ENCODE data around the gene IL21R.
A peak's percentile ranks its signal among the peaks of the same experiment; 100 is the strongest.

The IL21R gene

DNA sequence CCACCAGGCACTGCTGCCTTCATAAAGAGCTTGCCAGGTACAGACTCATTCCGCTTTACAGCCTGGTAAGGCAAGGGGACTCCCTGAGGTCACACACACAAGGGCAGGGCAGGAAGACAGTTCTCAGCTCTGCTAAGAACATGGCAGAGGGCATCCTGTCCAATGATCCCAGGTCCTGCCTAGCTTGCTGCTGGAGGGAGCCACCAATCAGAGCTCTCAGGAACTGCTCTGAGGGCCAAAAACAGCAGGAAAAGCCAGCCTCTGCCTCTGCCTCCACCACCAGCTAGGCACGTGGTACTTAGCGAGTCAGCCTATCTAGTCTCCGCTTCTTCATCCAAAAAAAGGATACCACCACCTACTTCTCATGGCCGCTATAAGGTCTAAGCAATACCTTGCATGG is 81.7 kb downstream of the IL21R start:
- DNase-seq, result no peak

DNA sequence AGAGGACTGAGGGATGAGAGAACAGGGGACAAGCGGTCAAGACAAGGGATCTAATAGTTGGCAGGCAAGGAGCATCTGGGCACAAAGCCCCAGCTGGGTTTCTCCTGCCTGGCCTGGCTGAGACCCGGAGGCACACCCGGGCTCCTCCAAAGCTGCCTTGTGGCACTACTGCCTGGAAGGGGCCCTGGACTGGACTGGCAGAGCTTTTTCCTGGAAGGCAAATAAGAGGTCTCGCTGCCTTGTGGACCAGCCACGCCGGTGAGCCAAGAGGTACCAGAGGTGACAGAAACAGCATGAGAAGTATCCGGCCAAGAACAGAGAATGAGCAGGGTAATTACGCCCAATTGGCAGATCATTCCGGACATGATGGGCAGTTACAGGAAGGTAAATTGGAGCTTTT is 83.2 kb downstream of the IL21R start:
- DNase-seq, result no peak

DNA sequence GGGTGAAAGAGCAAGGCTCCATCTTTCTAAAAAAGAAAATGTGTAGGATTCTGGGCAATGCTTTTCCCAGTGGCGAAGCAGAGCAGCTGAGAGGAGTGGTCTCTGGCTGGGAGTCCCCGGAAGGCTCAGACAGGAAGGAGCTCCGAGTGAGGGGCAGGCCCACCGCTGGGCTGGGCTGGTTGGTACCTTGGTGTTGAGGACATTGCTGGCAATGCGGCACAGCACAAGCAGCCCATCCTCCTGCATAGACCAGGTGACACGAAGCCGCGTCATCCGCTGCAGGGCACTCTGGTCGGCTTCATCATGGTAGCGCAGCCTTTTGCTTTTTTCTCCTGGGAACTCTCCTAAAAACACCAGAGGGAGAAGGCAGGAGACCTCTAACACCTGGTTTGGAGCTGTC is 83.8 kb downstream of the IL21R start:
- DNase-seq, result no peak

DNA sequence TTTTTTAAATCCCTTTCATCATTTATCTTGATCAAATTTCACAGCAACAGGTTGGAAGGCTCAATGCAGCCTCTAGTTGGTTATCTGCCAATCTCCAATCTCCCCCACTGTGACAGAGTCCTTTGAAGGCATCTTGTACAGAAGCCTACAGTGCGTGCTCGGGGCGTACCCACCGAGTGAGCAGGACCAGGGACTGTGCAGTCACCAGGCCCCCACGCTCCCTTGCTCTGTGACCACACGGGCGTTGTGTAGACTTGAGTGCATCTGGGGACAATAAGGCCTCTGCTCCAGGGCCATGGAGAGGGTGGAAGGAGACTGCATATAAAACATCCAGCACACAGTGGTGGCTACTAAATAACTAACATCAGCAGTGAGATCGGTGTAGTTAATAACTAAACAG is 84.4 kb downstream of the IL21R start:
- no peak for DNase-seq

DNA sequence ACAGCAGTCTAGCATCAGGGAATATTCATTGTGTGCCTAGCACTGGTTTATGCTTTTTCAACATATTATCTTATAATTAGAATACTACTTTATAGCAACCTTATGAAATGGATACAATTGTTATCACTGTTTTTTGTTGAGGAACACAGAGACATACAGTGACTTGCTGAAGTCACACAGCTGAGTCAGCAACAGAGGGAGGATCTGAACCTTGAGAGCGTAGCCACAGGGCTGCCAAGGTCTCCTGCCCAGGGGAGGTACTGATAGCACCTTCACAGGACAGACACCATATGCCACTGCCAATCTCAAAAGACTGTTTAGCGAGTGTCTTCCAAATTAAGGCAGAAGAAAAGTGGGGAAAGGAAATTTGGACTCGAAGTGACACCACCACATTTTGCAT is 84.8 kb downstream of the IL21R start:
- DNase-seq, result no peak

DNA sequence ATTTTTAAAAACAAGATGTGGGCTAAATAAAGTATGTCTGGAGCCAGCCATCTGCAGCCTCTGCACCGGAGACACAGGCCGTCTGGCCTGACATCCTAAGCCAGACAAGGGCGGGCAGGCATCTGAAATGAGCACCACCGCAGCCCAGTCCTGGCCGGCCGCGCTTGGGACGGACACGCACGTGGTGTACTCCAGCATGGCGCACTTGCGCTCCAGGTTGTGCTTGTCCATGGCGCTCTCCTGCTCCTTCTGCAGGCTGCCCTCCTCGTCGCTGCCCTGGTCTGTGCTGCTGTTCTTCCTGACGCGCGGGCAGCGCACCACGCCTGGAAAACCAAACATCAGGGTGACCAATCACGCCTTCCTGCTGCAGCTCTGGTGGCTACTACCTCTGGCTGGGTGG is 87.4 kb downstream of the IL21R start:
- DNase-seq, result no peak

DNA sequence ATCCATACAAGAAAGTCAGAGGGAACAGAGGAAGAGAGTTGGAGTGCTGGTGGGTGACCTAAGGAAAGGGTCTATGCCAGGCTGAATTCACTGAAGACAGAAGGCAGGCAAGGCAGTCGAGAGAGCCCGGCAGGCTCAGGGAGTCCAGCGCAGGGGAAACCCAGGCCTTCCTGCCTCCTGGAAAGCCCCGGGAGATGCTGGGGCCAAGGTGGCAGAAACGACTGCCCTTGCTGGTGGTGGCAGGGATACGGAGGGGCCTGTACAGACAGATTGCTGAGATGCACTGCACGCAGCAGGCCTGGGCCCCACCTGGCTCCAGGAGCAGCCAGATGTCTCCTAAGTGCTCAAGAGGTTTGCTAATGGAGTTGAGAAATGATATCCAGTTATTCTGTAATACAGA is 87.9 kb downstream of the IL21R start:
- DNase-seq, result no peak

DNA sequence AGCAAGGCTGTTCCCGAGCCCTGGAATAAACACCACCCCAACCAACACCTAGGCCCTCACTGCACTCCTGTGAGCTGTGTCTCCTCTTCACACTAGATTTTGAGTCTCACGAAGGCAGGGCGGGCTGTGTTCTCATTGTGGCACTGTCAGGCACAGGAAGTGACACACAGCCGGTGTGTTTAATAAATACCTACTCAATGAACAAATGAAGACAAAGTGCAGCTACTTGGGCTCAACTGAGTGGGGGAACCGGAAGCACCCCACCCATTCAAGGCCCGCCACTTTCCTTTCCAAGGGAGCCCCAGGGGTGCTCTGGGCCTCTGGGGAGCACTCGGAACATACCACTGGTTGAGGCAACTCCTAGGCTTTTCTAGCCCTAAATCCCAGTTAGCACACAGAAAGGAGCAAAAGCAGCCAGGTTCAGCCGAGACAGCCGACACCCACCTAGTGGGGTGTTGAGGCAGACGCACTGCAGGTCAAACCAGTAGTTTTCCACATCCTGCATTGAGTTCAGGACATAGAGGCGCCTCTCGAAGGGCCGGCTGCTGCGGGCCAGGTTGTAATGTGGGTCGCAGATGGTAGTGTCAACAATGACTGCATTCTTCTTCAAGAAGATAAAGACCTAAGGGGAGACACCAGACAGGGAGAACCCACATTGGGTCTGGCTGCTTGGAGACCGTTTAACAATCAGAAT is 90.1 kb downstream of the IL21R start:
- no peak for DNase-seq

DNA sequence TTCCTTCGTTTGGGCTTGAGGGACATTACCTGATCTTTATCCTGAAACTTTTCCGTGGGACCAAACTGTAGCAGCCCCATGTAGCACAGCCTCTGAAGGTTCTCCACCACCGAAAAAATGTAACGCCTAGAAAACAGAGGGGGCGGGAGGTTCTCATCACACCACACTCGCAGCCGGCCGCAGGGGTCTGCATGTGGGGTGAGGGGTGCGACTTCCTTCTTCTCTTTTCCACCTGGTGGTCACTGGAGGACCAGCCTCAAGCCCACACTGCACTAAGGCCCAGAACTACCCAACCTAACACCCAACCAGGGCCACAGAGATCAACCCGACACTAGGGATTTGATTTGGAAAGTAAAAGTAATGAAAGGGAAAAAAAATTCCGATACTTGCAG is 90.6 kb downstream of the IL21R start:
- no peak for DNase-seq

DNA sequence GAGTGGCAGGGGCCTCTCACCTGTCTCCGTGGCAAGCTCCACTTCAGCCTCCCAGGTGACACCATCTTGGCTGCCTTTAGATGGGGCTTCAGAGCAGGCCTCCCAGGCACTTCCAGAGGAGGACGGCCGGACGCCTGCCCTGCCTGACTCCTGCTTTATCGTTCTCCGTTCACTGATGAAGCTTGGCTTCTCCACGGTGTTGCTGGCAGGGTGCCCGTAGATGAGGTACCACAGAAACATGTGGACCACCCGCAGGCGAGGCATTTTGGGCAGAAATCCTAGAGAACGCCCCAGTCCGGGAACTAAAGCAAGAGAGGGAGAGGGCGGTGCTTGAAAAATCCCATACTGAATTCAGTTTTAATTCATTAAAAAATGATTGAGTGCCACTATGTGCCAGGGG is 93.2 kb downstream of the IL21R start:
- DNase-seq, result peak in 1 of 56 donors; percentile 7

DNA sequence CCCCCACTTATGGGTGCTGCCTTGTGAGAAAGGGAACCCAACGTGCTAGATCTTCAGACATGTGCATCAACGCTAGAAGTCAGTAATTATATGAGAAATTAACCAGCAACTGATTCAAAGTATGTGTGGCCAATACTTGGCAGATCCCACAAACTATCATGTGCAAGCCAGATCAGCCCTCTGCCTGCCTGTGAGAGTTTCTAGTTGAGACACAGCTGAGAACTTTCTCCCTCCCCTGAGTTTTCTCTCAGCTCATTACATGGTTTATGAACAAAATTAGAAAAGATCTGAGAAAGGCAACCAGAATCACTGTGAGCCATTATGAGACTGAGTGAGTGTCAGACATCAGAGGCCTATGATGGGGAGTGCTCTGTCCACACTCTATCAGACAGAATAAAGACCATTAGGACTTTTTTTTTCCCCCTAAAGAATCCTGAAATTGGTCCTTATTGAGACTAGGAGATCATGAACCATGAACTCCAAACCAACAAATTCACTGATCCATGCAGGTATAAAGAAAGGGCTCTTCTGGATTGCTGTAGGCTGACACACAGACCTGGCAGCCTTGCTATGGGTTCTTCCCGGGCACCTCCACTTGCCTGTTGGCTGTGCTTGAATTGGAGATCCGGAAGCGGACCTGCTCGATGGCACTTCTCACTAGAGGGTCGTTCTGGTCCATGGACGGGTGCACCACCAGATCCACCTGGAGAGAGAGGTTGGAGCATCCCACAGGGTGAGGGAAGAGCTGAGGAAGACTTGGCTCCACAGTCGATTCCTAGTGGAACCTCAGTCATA is 96.3 kb downstream of the IL21R start:
- no peak for DNase-seq

DNA sequence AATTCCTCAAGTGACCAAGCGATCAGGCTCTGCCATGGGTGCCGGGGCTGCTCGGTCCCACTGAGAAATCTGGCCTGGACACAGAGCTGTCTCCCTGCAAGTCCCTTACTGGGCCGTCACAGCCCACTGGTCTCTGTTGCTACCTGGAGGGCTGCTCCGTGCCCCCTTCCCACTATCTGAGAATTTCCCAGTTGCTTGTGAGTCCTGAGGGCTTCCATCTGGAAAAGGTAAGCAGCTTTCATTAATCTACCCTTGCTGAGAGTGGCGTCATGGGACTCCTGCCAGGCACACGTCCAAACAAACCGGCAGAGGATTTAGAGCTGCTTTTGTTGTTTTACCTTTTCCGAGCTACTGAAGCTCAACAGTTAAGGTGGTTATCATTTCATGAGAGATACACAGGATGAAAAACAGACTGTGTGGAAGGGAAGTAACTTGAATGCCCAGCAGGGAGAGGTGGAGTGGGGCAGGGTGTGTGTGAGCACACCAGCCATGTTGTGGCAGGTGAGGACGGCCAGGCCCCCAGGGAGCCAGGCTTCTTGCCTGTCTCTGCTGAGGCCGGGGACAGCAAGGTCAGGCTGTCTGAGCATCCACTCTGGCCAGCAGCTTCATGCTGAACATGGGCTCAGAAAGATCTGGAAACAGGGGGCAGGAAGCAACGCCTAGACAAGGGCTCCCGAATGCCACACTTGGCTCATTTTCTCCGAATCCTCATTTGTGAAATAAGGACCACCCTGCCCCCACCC is 97.1 kb downstream of the IL21R start:
- DNase-seq, result no peak

DNA sequence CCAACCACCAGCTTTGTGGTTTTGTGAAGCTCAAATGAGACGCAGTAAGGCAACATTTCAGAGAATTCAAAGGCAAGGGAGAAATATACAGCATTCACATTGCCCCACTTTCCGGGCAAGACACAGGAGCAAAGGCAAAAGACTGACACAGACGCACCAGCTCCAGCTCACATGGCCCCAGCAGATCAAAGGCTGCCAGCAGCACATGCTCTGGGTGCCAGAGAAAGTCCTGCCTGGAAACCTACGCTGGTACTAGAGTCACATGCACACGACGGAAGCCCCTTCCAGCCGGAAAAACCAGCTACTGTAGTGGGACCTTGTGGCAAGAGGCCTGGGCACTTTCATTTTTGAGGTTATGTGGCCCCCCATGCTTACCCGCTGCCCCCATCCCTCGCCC is 97.7 kb downstream of the IL21R start:
- peak in 19 of 56 donors; percentile 2 to 54 (median 25) for DNase-seq

DNA sequence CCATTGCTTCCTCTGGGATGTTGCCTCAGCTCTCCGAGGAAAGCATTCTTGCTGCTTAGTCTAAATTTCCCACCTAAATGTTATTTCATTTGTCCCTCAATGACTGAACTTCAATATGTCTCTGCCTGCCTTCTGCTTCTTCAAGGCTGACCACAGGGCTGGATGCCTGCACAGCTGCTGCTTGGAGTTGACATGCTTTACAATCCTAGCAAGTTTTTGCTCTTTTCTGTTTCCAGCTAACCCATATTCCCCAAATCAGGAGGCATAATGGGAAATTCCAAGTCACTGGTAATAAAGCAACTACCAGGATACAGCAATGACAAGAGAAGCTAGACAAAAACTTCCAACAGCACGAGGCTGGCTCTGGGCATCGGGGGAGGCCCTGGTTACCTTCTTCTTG is 98.8 kb downstream of the IL21R start:
- no peak for DNase-seq

Measured in nucleus accumbens (tissue), 56 donors.